PC-3 (cell line): ENCODE measurements around the gene MGAT4A. TPM values are rescaled to one million over a fixed set of nuclear protein-coding genes. Genes with fewer than 3 reads are reported as not detected.
"Not testable (repeated sequence)": the region's sequence is repeated elsewhere in the genome, so short reads cannot be mapped to it uniquely, and the experiment has no call there.

Source experiments
- ATAC-seq: fragments of 200-7000 bp; cut with Tn5 transposase; 2 replicates; pipeline ENCODE4 v1.9.1; 2020; ENCODE audit warnings: mild to moderate bottlenecking, moderate library complexity
- BruUV-seq: library from RNA; stranded (reverse); fragments of 400-500 nt; replicated peaks from 2 replicates; lab custom pipeline; 2021; lab: Mats Ljungman, UMichigan
- CTCF ChIA-PET: fragments of 300-600 bp; sonication (Branson Sonifier 250); formaldehyde crosslinking; loops from one replicate; lab custom pipeline; 2022; ENCODE audit warnings: antibody characterized with exemption; lab: Charles Lee
- POLR2A ChIA-PET: fragments of 300-600 bp; sonication (Branson Sonifier 250); formaldehyde crosslinking; loops from one replicate; lab custom pipeline; 2022; ENCODE audit warnings: antibody characterized with exemption; ENCODE audit not compliant: unreplicated experiment; lab: Charles Lee
- DNase-seq: peaks from one replicate; pipeline ENCODE4 v3.0.0-alpha.2; 2015
- H2AFZ ChIP-seq: fragments of 300-600 bp; sonication (generic); 2 replicates; pipeline ENCODE4 v1.6.0; 2016; ENCODE audit warnings: antibody characterized with exemption, low read length
- H3F3A ChIP-seq: fragments of 300-600 bp; sonication (generic); one replicate; pipeline ENCODE4 v1.6.0; 2017; ENCODE audit warnings: antibody characterized with exemption, low read length, control low read depth, mild to moderate bottlenecking; ENCODE audit not compliant: unreplicated experiment
- H3K27ac ChIP-seq: fragments of 300-600 bp; sonication (generic); 2 replicates; pipeline ENCODE4 v1.5.1; 2016; ENCODE audit warnings: mild to moderate bottlenecking, low read length
- H3K27me3 ChIP-seq: fragments of 300-600 bp; sonication (generic); 2 replicates; pipeline ENCODE4 v1.6.1; 2016; ENCODE audit warnings: low read length, mixed read lengths
- H3K36me3 ChIP-seq: fragments of 300-600 bp; sonication (generic); 2 replicates; pipeline ENCODE4 v1.6.1; 2016; ENCODE audit warnings: low read depth, mixed run types, low read length, mixed read lengths
- H3K4me1 ChIP-seq: fragments of 300-600 bp; sonication (generic); 2 replicates; pipeline ENCODE4 v1.5.1; 2016; ENCODE audit warnings: low read length; ENCODE audit not compliant: insufficient read depth
- H3K4me2 ChIP-seq: fragments of 300-600 bp; sonication (generic); 2 replicates; pipeline ENCODE4 v1.6.0; 2016; ENCODE audit warnings: low read length
- H3K4me3 ChIP-seq: fragments of 300-600 bp; sonication (generic); 2 replicates; pipeline ENCODE4 v1.5.1; 2016; ENCODE audit warnings: mild to moderate bottlenecking, low read length, mixed read lengths
- H3K79me2 ChIP-seq: fragments of 300-600 bp; sonication (generic); 2 replicates; pipeline ENCODE4 v1.6.1; 2017; ENCODE audit warnings: low read length, mixed read lengths
- H3K9ac ChIP-seq: fragments of 300-600 bp; sonication (generic); 2 replicates; pipeline ENCODE4 v1.6.0; 2016; ENCODE audit warnings: mild to moderate bottlenecking, low read length
- H3K9me2 ChIP-seq: fragments of 300-600 bp; sonication (generic); replicated peaks from 2 replicates; pipeline ENCODE4 v1.6.1; 2016; ENCODE audit warnings: mixed run types, low read length, mixed read lengths
- H3K9me3 ChIP-seq: fragments of 300-600 bp; sonication (generic); 2 replicates; pipeline ENCODE4 v1.6.1; 2016; ENCODE audit warnings: low read length, mixed read lengths
- H4K20me1 ChIP-seq: fragments of 300-600 bp; sonication (generic); 2 replicates; pipeline ENCODE4 v1.6.1; 2016; ENCODE audit warnings: low read length, mixed read lengths
- CTCF ChIP-seq: fragments of 300-600 bp; sonication (generic); conservative IDR thresholded peaks from 2 replicates; pipeline ENCODE4 v1.5.1; 2017; ENCODE audit warnings: antibody characterized with exemption, low read depth, mild to moderate bottlenecking, low read length
- EZH2 ChIP-seq: fragments of 300-600 bp; sonication (generic); IDR thresholded peaks from one replicate; pipeline ENCODE4 v1.6.1; 2017; ENCODE audit warnings: antibody characterized with exemption, mild to moderate bottlenecking, low read length; ENCODE audit not compliant: unreplicated experiment
- EZH2phosphoT487 ChIP-seq: fragments of 300-600 bp; sonication (generic); IDR thresholded peaks from 2 replicates; pipeline ENCODE4 v1.6.1; 2018; ENCODE audit warnings: mild to moderate bottlenecking, antibody characterized with exemption, low read length, borderline replicate concordance
- intact Hi-C: fragments of 100-400 bp; cut with micrococcal nuclease; formaldehyde crosslinking; loops from 2 replicates; pipeline ENCODE4 v1.9.0; 2023
- total RNA-seq: library from RNA; depleted of rRNA; stranded (reverse); fragments of >200 nt; gene quantifications from 2 replicates; pipeline ENCODE4 v1.2.3, GENCODE V29; 2014

The MGAT4A gene
- total RNA-seq, 1 experiment from 2014 or later = 6.1 TPM

DNA sequence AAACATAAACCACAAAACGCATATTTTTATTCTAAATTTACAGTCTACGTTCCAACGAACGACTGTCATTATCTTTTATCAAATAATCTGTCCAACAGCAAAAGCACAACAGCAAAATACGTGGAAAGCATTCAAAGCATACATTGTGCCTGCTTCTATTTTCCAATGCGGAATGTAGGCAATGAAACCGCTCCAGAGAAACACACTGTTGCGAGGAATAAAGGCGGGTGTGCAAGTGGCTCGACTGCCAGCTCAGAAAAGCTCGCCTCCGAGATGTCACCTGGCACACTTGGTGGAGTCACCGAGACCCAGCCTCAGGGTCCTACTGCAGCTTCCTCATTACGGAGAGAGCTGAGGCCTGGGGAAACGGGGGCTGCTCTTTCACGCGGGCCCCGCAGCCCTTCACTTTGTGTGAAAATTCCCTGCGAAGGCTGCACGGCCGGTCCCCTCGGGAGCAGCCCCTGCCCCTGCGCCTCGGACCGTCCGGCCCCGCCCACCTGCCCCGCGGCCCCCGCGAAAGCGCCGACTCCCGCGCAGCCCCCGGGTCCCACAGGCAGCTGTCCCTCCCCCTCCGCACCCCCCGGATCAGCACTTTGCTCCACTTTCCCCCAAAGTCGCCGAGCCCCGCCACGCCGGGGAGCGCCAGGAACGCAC lies 752 bp downstream of the MGAT4A start:
- no peaks in the 10 kb centered on the region for H3K9me2 ChIP-seq
- H3K9me3 ChIP-seq = no peaks in the 10 kb centered on the region
- peak overlapping the region; percentile 79 for H2AFZ ChIP-seq
- H3K4me1 ChIP-seq = peaks cover 21% of the 10 kb centered on the region; the same call in 1 of the 2 replicates
- H3F3A ChIP-seq = no peaks in the 10 kb centered on the region
- ATAC-seq (peak; percentile 54), DNase-seq (peak; percentile 53)
- no peaks in the 10 kb centered on the region for H3K27me3 ChIP-seq
- 0 out of 2 replicates have a peak, but pooled peaks cover 6% of the 10 kb centered on the region for H3K79me2 ChIP-seq
- peak overlapping the region; percentile 11; the same call in 1 of the 2 replicates for H3K9ac ChIP-seq
- POLR2A ChIA-PET = interaction anchor here (0.5 kb wide), 1 partner anchor 74 kb away, joined by 4 read pairs; no protein-coding TSS in a partner anchor
- TF ChIP-seq EZH2phosphoT487 (no peak), EZH2 (no peak), CTCF (no peak)
- intact Hi-C loops = loop anchor here (2.0 to 5.0 kb wide), 3 partner anchors 63 to 337 kb away; no protein-coding TSS in a partner anchor
- H3K4me3 ChIP-seq = peak overlapping the region; percentile 77
- H3K27ac ChIP-seq = no peak overlapping the region
- no peaks in the 10 kb centered on the region for H4K20me1 ChIP-seq
- no TSS peak for BruUV-seq
- CTCF ChIA-PET = interaction anchor here (0.6 kb wide), 2 partner anchors 17 to 248 kb away, joined by 3 to 5 read pairs; no protein-coding TSS in a partner anchor
- no peaks in the 10 kb centered on the region for H3K36me3 ChIP-seq
- peak overlapping the region; percentile 96 for H3K4me2 ChIP-seq

- peak overlapping the region; percentile 79 for H2AFZ ChIP-seq
- intact Hi-C loops = loop anchor here (2.0 to 5.0 kb wide), 4 partner anchors 63 to 338 kb away; no protein-coding TSS in a partner anchor
- peaks cover 17% of the 10 kb centered on the region; the same call in 1 of the 2 replicates for H3K4me1 ChIP-seq
- no peaks in the 10 kb centered on the region for H3K9me3 ChIP-seq
- ATAC-seq (no peak), DNase-seq (peak; percentile 17)
- TF ChIP-seq EZH2phosphoT487 = no peak
- CTCF ChIA-PET = no interaction called here
- no peaks in the 10 kb centered on the region for H3K36me3 ChIP-seq
- POLR2A ChIA-PET = no interaction called here
- H4K20me1 ChIP-seq = no peaks in the 10 kb centered on the region
- H3K79me2 ChIP-seq = 0 out of 2 replicates have a peak, but pooled peaks cover 6% of the 10 kb centered on the region
- peak overlapping the region; percentile 96 for H3K4me2 ChIP-seq
- TSS peak; percentile 36 for BruUV-seq
- peak overlapping the region; percentile 77 for H3K4me3 ChIP-seq
- no peaks in the 10 kb centered on the region for H3K9me2 ChIP-seq
- no peak overlapping the region for H3K27ac ChIP-seq
- H3F3A ChIP-seq = no peaks in the 10 kb centered on the region
- H3K9ac ChIP-seq = peak overlapping the region; percentile 11; the same call in 1 of the 2 replicates
- H3K27me3 ChIP-seq = no peaks in the 10 kb centered on the region
Observed at GRCh38 chr2:98729652-98730051, 1.3 kb downstream of the MGAT4A start.

DNA sequence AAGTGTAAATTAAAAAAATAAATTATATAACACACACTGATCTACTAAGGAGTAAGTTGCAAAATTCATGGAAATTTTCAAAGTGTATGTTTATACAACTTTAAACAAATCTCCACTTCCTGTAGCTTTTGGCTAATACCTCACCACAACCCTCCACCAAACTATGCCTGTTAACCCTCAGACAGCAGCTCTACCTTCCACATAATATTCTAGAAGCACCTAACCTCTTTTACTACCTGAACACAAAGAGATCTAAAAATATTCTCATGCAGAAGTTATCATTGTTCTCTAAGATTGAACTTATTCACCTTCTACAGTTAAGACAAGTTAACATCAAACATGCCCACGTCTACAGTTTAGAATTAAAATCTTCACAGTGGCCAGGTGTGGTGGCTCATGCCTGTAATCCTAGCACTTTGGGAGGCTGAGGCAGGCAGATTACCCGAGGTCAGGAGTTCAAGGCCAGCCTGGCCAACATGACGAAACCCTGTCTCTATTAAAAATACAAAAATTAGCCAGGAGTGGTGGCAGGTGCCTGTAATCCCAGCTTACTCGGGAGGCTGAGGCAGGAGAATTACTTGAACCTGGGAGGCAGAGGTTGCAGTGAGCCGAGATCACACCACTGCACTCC lies 2.7 kb downstream of the MGAT4A start:
- DNase-seq, ATAC-seq, H3K4me2 ChIP-seq, BruUV-seq, H3F3A ChIP-seq, H4K20me1 ChIP-seq, H3K9ac ChIP-seq, H3K79me2 ChIP-seq, H3K4me3 ChIP-seq, POLR2A ChIA-PET, H3K27me3 ChIP-seq, H3K36me3 ChIP-seq, H3K9me2 ChIP-seq, H2AFZ ChIP-seq, H3K27ac ChIP-seq, H3K9me3 ChIP-seq: not testable (repeated sequence)
- peaks cover 12% of the 10 kb centered on the region; the same call in 1 of the 2 replicates for H3K4me1 ChIP-seq
- CTCF ChIA-PET = interaction anchor here (0.6 kb wide), 1 partner anchor 32 kb away, joined by 8 read pairs; no protein-coding TSS in a partner anchor
- intact Hi-C loops = loop anchor here (2.0 kb wide), 1 partner anchor 79 kb away; no protein-coding TSS in a partner anchor
